ENCODE measurements around the gene LRRTM4.

LRRTM4 gene

GRCh38 chr2:76980067-76980787 lies 541.9 kb downstream of the LRRTM4 start:
- no peak overlapping the region for H3K4me3 ChIP-seq (ENCODE audit: low read depth, low read length)
- no peak for TF ChIP-seq CTCF (IDR thresholded peaks at IDR 0.05; ENCODE audit: insufficient read depth, low read depth, low read length, missing control alignments)
- no peak for DNase-seq (ENCODE audit: low read depth)

GRCh38 chr2:76977846-76978727 lies 544.1 kb downstream of the LRRTM4 start:
- no peak for DNase-seq (ENCODE audit: low read depth)
- no peak overlapping the region for H3K4me3 ChIP-seq (ENCODE audit: low read depth, low read length)
- no peak for TF ChIP-seq CTCF (IDR thresholded peaks at IDR 0.05; ENCODE audit: insufficient read depth, low read depth, low read length, missing control alignments)

GRCh38 chr2:76975752-76976151 lies 546.4 kb downstream of the LRRTM4 start:
- no peak for TF ChIP-seq CTCF (IDR thresholded peaks at IDR 0.05; ENCODE audit: insufficient read depth, low read depth, low read length, missing control alignments)
- H3K4me3 ChIP-seq (ENCODE audit: low read depth, low read length), result no peak overlapping the region
- no peak for DNase-seq (ENCODE audit: low read depth)

GRCh38 chr2:76973610-76974009 lies 548.6 kb downstream of the LRRTM4 start:
- DNase-seq (ENCODE audit: low read depth), result no peak
- no peak for TF ChIP-seq CTCF (IDR thresholded peaks at IDR 0.05; ENCODE audit: insufficient read depth, low read depth, low read length, missing control alignments)
- H3K4me3 ChIP-seq (ENCODE audit: low read depth, low read length), result no peak overlapping the region

GRCh38 chr2:76965772-76966171 lies 556.4 kb downstream of the LRRTM4 start:
- DNase-seq (ENCODE audit: low read depth), result no peak
- H3K4me3 ChIP-seq (ENCODE audit: low read depth, low read length), result no peak overlapping the region
- no peak for TF ChIP-seq CTCF (IDR thresholded peaks at IDR 0.05; ENCODE audit: insufficient read depth, low read depth, low read length, missing control alignments)

- H3K4me3 ChIP-seq (ENCODE audit: low read depth, low read length), result no peak overlapping the region
- peak; percentile 4 for DNase-seq (ENCODE audit: low read depth)
- no peak for TF ChIP-seq CTCF (IDR thresholded peaks at IDR 0.05; ENCODE audit: insufficient read depth, low read depth, low read length, missing control alignments)
These were observed 563.4 kb downstream of the LRRTM4 start for GRCh38 chr2:76958749-76959148.
